Measurements from ENCODE around the gene NUDT16. TPM values are rescaled to one million over a fixed set of nuclear protein-coding genes. Genes with fewer than 3 reads are reported as not detected.

NUDT16 gene
- total and polyA plus RNA-seq, 9 of the 15 experiments (the other 6 are each of a cell fraction or from before 2014, with no cell fraction given), result 1.5 to 11.4 (median 7.6) TPM

- TF ChIP-seq ILK (tag; IDR thresholded peaks at IDR 0.05; ENCODE audit: borderline replicate concordance, low read depth) (no peak), ZNF511 (CRISPR knock-in tag; IDR thresholded peaks at IDR 0.05) (peak; percentile 48; the same call in 1 of the 2 replicates), CHD4 (IDR thresholded peaks at IDR 0.05; ENCODE audit: insufficient read depth, insufficient replicate concordance, low read depth, low read length, poor library complexity, severe bottlenecking) (no peak), GABPA (tag; conservative IDR thresholded peaks at IDR 0.05; ENCODE audit: low read depth) (no peak), MCM2 (IDR thresholded peaks at IDR 0.05; ENCODE audit: low read depth) (no peak), SNRNP70 (optimal IDR thresholded peaks at IDR 0.05; ENCODE audit: low read depth, low read length) (no peak), MTA2 (IDR thresholded peaks at IDR 0.05; ENCODE audit: low read depth) (no peak), THAP12 (CRISPR knock-in tag; IDR thresholded peaks at IDR 0.05) (no peak), CBX1 (IDR thresholded peaks at IDR 0.05; ENCODE audit: low read depth) (no peak), HMBOX1 (IDR thresholded peaks at IDR 0.05) (no peak), CHD1 (IDR thresholded peaks at IDR 0.05; ENCODE audit: low read length) (peak; percentile 89), PRPF4 (IDR thresholded peaks at IDR 0.05; ENCODE audit: insufficient read depth, low read depth, low read length, poor library complexity, severe bottlenecking) (no peak), NFIC (IDR thresholded peaks at IDR 0.05) (peak; percentile 62; the same call in 1 of the 2 replicates), ZNF584 (CRISPR knock-in tag; IDR thresholded peaks at IDR 0.05; ENCODE audit: low read depth) (no peak), ZBTB8A (IDR thresholded peaks at IDR 0.05; ENCODE audit: partially characterized antibody) (no peak), BRF1 (IDR thresholded peaks at IDR 0.05; ENCODE audit: borderline replicate concordance, extremely low read depth, insufficient read length) (no peak), HDAC1 (IDR thresholded peaks at IDR 0.05) (peak in 1 of 2 experiments; percentile 54; a peak in 2 of 4 replicates), BCOR (IDR thresholded peaks at IDR 0.05) (no peak), CHD2 (IDR thresholded peaks at IDR 0.05; ENCODE audit: low read depth, low read length) (peak; percentile 72), HES1 (IDR thresholded peaks at IDR 0.05; ENCODE audit: low read depth) (no peak), NKRF (IDR thresholded peaks at IDR 0.05; ENCODE audit: borderline replicate concordance) (0 out of 2 replicates have a peak, but pooled peaks have one; percentile 53)
Observed at GRCh38 chr3:131381445-131382291, at the start of gene NUDT16 (continued).

Data from K562 (cell line).